Spleen (tissue), 11 donors: ENCODE results near the gene MYO16. TPM values are rescaled to one million over a fixed set of nuclear protein-coding genes. Genes with fewer than 3 reads are reported as not detected.

ENCODE experiments used
- DNase-seq: peaks from one replicate; pipeline ENCODE4 v3.0.0-alpha.2; 2020
- H3K27ac ChIP-seq, 8 donors: fragments of 200-600 bp; sonication (generic) in 7 of 8; 1 replicate in 4 of 8; 2 replicates in 4 of 8; pipeline versions ENCODE4 v1.5.0 to v1.8.0; 2016 to 2021; ENCODE audit warnings: inconsistent platforms in 4 of 8, mild to moderate bottlenecking in 4 of 8, moderate library complexity in 1 of 8
- H3K27me3 ChIP-seq, 7 donors: fragments of 200-600 bp; sonication (generic) in 6 of 7; replicated peaks in 1 of 7; 1 replicate in 4 of 7; 2 replicates in 3 of 7; pipeline versions ENCODE4 v1.5.0 to v1.8.0; 2016 to 2021; ENCODE audit warnings: inconsistent platforms in 3 of 7, mild to moderate bottlenecking in 1 of 7
- H3K36me3 ChIP-seq, 6 donors: fragments of 200-600 bp; sonication (generic) in 5 of 6; 1 replicate in 4 of 6; 2 replicates in 2 of 6; pipeline versions ENCODE4 v1.5.0 to v1.8.0; 2016 to 2021; ENCODE audit warnings: inconsistent platforms in 2 of 6
- H3K4me1 ChIP-seq, 6 donors: fragments of 200-600 bp; sonication (generic) in 5 of 6; 1 replicate in 3 of 6; 2 replicates in 3 of 6; pipeline versions ENCODE4 v1.5.0 to v1.8.0; 2016 to 2021; ENCODE audit warnings: inconsistent platforms in 3 of 6
- H3K4me3 ChIP-seq, 8 donors: fragments of 200-600 bp; sonication (generic) in 7 of 8; 1 replicate in 4 of 8; 2 replicates in 4 of 8; pipeline versions ENCODE4 v1.5.0 to v1.8.0; 2016 to 2021; ENCODE audit warnings: inconsistent platforms in 4 of 8, mild to moderate bottlenecking in 4 of 8, moderate library complexity in 2 of 8
- H3K9me3 ChIP-seq, 8 donors: fragments of 200-600 bp; sonication (generic) in 7 of 8; 1 replicate in 4 of 8; 2 replicates in 4 of 8; pipeline versions ENCODE4 v1.5.0 to v1.8.0; 2016 to 2021; ENCODE audit warnings: inconsistent platforms in 4 of 8
- CTCF ChIP-seq, 11 experiments: fragments of 200-600 bp in 7 of 11; fragments of 450-650 bp in 4 of 11; sonication (generic) in 4 of 11; IDR thresholded peaks in 8 of 11; conservative IDR thresholded peaks in 3 of 11; 1 replicate in 7 of 11; 2 replicates in 4 of 11; pipeline versions ENCODE4 v1.4.0 to v1.8.0; 2016 to 2021; ENCODE audit warnings: antibody characterized with exemption in 11 of 11, inconsistent platforms in 4 of 11, mild to moderate bottlenecking in 1 of 11
- POLR2A ChIP-seq, 3 donors: fragments of 450-650 bp; IDR thresholded peaks; one replicate each; pipeline ENCODE4 v1.5.1; 2017; ENCODE audit warnings: antibody characterized with exemption in 3 of 3, mild to moderate bottlenecking in 1 of 3
- POLR2AphosphoS5 ChIP-seq, 3 donors: sonication (generic); formaldehyde crosslinking; IDR thresholded peaks; one replicate each; pipeline ENCODE4 v1.5.1; 2017; ENCODE audit warnings: antibody characterized with exemption in 3 of 3
- WGBS, 5 donors: extraction: QIAGEN DNeasy Blood & Tissue Kit in 3 of 5; methylation state at CpG; one replicate each; pipeline versions ENCODE4 v1.1.5 to v1.1.7; 2013 to 2018; 5-methylcytosine and 5-hydroxymethylcytosine counted together
- intact Hi-C: fragments of 100-400 bp; cut with DNase I; formaldehyde crosslinking; loops from one replicate; pipeline ENCODE4 v1.15.0; 2023; ENCODE audit warnings: low total_unique reads
- polyA plus RNA-seq, 3 donors: library from polyadenylated mRNA; stranded (reverse); fragments of 200-250 nt; gene quantifications; one replicate each; pipeline ENCODE4 v1.2.1, GENCODE V29; 2013
- total RNA-seq, 7 donors: library from RNA; depleted of rRNA in 3 of 7; stranded (reverse); fragments of >200 nt in 3 of 7; fragmentation: NEBNext Ultra II Directional in 4 of 7; extraction: Animal tissue kit (Norgen Biotek cat#: 25700) in 4 of 7; gene quantifications; one replicate each; pipeline versions ENCODE4 v1.1.0 to v1.2.1, GENCODE V29; 2016 to 2021
- donor health status: healthy with polysubstance abuse.
- donor health status: DM: no; HTN: no; CAD: no; lungs with moderate emphysema.
- donor health status: DM: no; HTN: no; CAD: no.
- donor health status: Bipolar disorder and iron deficiency.
- donor health status: healthy.
- donor health status: DM: no; HTN: no; CAD: no.
- donor health status: DM: yes; HTN: yes; CAD: no.

Gene MYO16
- total and polyA plus RNA-seq, 10 donors: 0.03 to 0.51 (median 0.26) TPM; not detected in 1

DNA sequence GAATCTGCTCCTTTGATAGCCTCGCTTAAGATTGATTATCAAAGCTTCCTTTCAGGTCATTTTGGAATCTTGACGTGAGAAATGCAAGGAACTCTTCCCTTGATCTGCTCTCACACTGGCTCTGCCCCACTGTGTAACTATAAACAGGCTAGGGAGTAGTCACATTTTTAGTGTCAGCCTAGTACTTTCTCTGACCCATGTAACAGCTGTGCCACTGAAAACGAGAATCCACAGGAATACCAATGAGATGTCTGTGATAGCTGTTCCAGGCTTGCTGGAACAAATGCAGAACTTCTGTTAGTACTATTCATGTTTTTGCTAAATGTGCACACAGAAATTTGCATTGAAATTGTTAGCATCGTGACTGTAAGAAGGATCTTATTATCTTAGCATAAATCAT lies 221.3 kb downstream of the MYO16 start:
- no peaks in the 10 kb centered on the region for H3K9me3 ChIP-seq
- 42 to 55% (median 49%) methylated on average over 4 of the region's 4 CpGs for WGBS, 5 donors
- no peaks in the 10 kb centered on the region for H3K36me3 ChIP-seq
- H3K27me3 ChIP-seq: no peaks in the 10 kb centered on the region
- no peaks in the 10 kb centered on the region for H3K4me1 ChIP-seq
- intact Hi-C loops: no loop called here
- TF ChIP-seq POLR2A (IDR thresholded peaks at IDR 0.05) (no peak), CTCF (IDR thresholded peaks at IDR 0.05 in 8 of 11, conservative IDR thresholded peaks at IDR 0.05 in 3 of 11) (no peak), POLR2AphosphoS5 (IDR thresholded peaks at IDR 0.05) (no peak)
- H3K27ac ChIP-seq: no peak overlapping the region
- DNase-seq: no peak
- no peak overlapping the region for H3K4me3 ChIP-seq

GRCh38 chr13:108851660-108852059 lies 222.2 kb downstream of the MYO16 start:
- no peaks in the 10 kb centered on the region for H3K4me1 ChIP-seq
- H3K27me3 ChIP-seq: no peaks in the 10 kb centered on the region
- no peak overlapping the region for H3K27ac ChIP-seq
- WGBS, 5 donors: 45 to 67% (median 52%) methylated on average over 4 of the region's 4 CpGs
- no peaks in the 10 kb centered on the region for H3K9me3 ChIP-seq
- intact Hi-C loops: no loop called here
- no peaks in the 10 kb centered on the region for H3K36me3 ChIP-seq
- DNase-seq: no peak
- no peak overlapping the region for H3K4me3 ChIP-seq
- TF ChIP-seq CTCF (IDR thresholded peaks at IDR 0.05 in 8 of 11, conservative IDR thresholded peaks at IDR 0.05 in 3 of 11) (no peak), POLR2AphosphoS5 (IDR thresholded peaks at IDR 0.05) (no peak), POLR2A (IDR thresholded peaks at IDR 0.05) (no peak)

DNA sequence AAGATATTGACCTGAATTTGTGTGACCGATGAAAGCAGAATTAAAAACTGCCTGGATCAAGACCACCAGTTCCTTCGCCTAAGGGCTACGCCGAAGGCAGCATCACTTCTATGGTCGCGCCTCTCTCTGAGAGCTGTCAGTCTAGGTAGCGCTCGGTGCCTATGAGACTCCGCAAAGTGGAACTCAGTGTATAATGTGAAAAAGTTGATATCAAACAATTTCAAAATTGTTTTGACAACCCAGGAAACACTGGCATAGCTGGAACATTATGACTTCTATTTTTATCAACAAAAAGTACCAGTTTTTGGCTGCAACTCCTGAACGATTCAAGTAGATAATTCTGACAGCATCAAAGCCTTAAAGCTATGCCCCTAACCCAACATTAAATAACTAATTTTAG lies 223.6 kb downstream of the MYO16 start:
- H3K27me3 ChIP-seq: no peaks in the 10 kb centered on the region
- no peak overlapping the region for H3K4me3 ChIP-seq
- H3K9me3 ChIP-seq: no peaks in the 10 kb centered on the region
- TF ChIP-seq POLR2AphosphoS5 (IDR thresholded peaks at IDR 0.05) (no peak), POLR2A (IDR thresholded peaks at IDR 0.05) (no peak), CTCF (IDR thresholded peaks at IDR 0.05 in 8 of 11, conservative IDR thresholded peaks at IDR 0.05 in 3 of 11) (no peak)
- no peak for DNase-seq
- intact Hi-C loops: no loop called here
- no peaks in the 10 kb centered on the region for H3K4me1 ChIP-seq
- no peaks in the 10 kb centered on the region for H3K36me3 ChIP-seq
- 83 to 96% (median 92%) methylated on average over 10 of the region's 10 CpGs for WGBS, 5 donors
- H3K27ac ChIP-seq: no peak overlapping the region

GRCh38 chr13:108855737-108856387 lies 226.5 kb downstream of the MYO16 start:
- no peak for DNase-seq
- 78 to 88% (median 80%) methylated on average over 4 of the region's 4 CpGs for WGBS, 5 donors
- Histone ChIP-seq H3K36me3 (no peaks in the 10 kb centered on the region), H3K4me3 (no peak overlapping the region), H3K27ac (no peak overlapping the region), H3K4me1 (no peaks in the 10 kb centered on the region), H3K9me3 (no peaks in the 10 kb centered on the region), H3K27me3 (no peaks in the 10 kb centered on the region)
- intact Hi-C loops: no loop called here
- TF ChIP-seq POLR2A (IDR thresholded peaks at IDR 0.05) (no peak), CTCF (IDR thresholded peaks at IDR 0.05 in 8 of 11, conservative IDR thresholded peaks at IDR 0.05 in 3 of 11) (no peak), POLR2AphosphoS5 (IDR thresholded peaks at IDR 0.05) (no peak)
